Astrocyte (in vitro differentiated cells and primary cell): ENCODE measurements around the gene PCSK2.

Experiments used
- CTCF ChIP-seq: IDR thresholded peaks from 2 replicates; pipeline ENCODE4 v1.5.1; 2011; ENCODE audit warnings: low read depth, mild to moderate bottlenecking, inconsistent platforms, low read length, moderate library complexity; ENCODE audit not compliant: insufficient read depth
- EZH2 ChIP-seq: IDR thresholded peaks from 2 replicates; pipeline ENCODE4 v1.6.1; 2012; ENCODE audit warnings: mild to moderate bottlenecking, low read length, inconsistent platforms; ENCODE audit not compliant: insufficient read depth

GRCh38 chr20:17503301-17504065 lies 276.6 kb downstream of the PCSK2 start:
- TF ChIP-seq EZH2 (no peak), CTCF (no peak)
